Natural killer cell treated with Interleukin-12 subunit alpha and Interleukin-12 subunit beta and Interleukin-15 and Interleukin-18, amount 100 ng/mL, for 72 hours (primary cell): Measurements from ENCODE around the gene CNOT2. TPM values are rescaled to one million over a fixed set of nuclear protein-coding genes. Genes with fewer than 3 reads are reported as not detected.
A peak's percentile ranks its signal among the peaks of the same experiment; 100 is the strongest.

Source experiments
- ATAC-seq, 2 donors: fragments of 150-1000 bp; cut with Tn5 transposase in 1 of 2; sonication (Bioruptor Pico), chemical (Tn5 transposase) in 1 of 2; 2 replicates each; pipeline ENCODE4 v1.10.0; 2021
- DNase-seq: peaks from one replicate; pipeline ENCODE4 v3.0.0; 2022; ENCODE audit warnings: low spot score
- H3K27ac Mint-ChIP-seq, 2 donors: 1 replicate in 1 of 2; 2 replicates in 1 of 2; pipeline ENCODE4 v1.8.0; 2022; ENCODE audit warnings: mixed read lengths in 2 of 2, mild to moderate bottlenecking in 1 of 2, moderate library complexity in 1 of 2
- H3K27me3 Mint-ChIP-seq, 2 donors: 1 replicate in 1 of 2; 2 replicates in 1 of 2; pipeline ENCODE4 v1.8.0; 2022; ENCODE audit warnings: mixed read lengths in 2 of 2
- H3K36me3 Mint-ChIP-seq: one replicate; pipeline ENCODE4 v1.8.0; 2022; ENCODE audit warnings: mixed read lengths
- H3K4me1 Mint-ChIP-seq, 2 donors: 1 replicate in 1 of 2; 2 replicates in 1 of 2; pipeline ENCODE4 v1.8.0; 2022; ENCODE audit warnings: low read depth in 2 of 2, mixed read lengths in 2 of 2, mild to moderate bottlenecking in 1 of 2
- H3K4me3 Mint-ChIP-seq: one replicate; pipeline ENCODE4 v1.8.0; 2022; ENCODE audit warnings: mixed read lengths
- H3K9me3 Mint-ChIP-seq: 2 replicates; pipeline ENCODE4 v1.8.0; 2022; ENCODE audit warnings: mixed read lengths
- total RNA-seq, 2 donors: library from RNA; stranded (reverse); gene quantifications; one replicate each; pipeline ENCODE4 v1.2.3, GENCODE V29; 2022

CNOT2 gene
- total RNA-seq, 2 donors from 2014 or later: 74.1 to 82.9 TPM

GRCh38 chr12:70243510-70244371 lies 508 bp downstream of the CNOT2 start:
- Mint-ChIP-seq H3K27ac (peak overlapping the region; percentile 99 to 100), H3K27me3 (no peaks in the 10 kb centered on the region), H3K4me3 (peak overlapping the region; percentile 100), H3K9me3 (peaks cover 5% of the 10 kb centered on the region), H3K4me1 (peaks cover 55 to 67% of the 10 kb centered on the region in 2 donors), H3K36me3 (peaks cover 39% of the 10 kb centered on the region)
- ATAC-seq (peak; percentile 81 to 84), DNase-seq (peak; percentile 77)

- no peak for ATAC-seq
- Mint-ChIP-seq H3K4me1 (peaks cover 55 to 68% of the 10 kb centered on the region in 2 donors), H3K36me3 (peaks cover 38% of the 10 kb centered on the region), H3K27me3 (no peaks in the 10 kb centered on the region), H3K27ac (peak overlapping the region; percentile 99 to 100), H3K4me3 (peak overlapping the region; percentile 100), H3K9me3 (peaks cover 5% of the 10 kb centered on the region)
- DNase-seq: no peak
Observed at GRCh38 chr12:70244409-70244808, 1.2 kb downstream of the CNOT2 start.

- Mint-ChIP-seq H3K4me3 (no peak overlapping the region), H3K36me3 (peaks cover 27% of the 10 kb centered on the region), H3K27me3 (no peaks in the 10 kb centered on the region), H3K9me3 (peaks cover 4% of the 10 kb centered on the region), H3K27ac (peak overlapping the region in 1 of 2 donors; percentile 100), H3K4me1 (peaks cover 48 to 61% of the 10 kb centered on the region in 2 donors)
- no peak for ATAC-seq
- no peak for DNase-seq
Observed at GRCh38 chr12:70245458-70245857, 2.2 kb downstream of the CNOT2 start.

GRCh38 chr12:70246580-70246979 lies 3.3 kb downstream of the CNOT2 start:
- ATAC-seq (no peak), DNase-seq (no peak)
- H3K27me3 Mint-ChIP-seq: no peaks in the 10 kb centered on the region
- H3K9me3 Mint-ChIP-seq: no peaks in the 10 kb centered on the region
- no peak overlapping the region for H3K4me3 Mint-ChIP-seq
- peaks cover 51 to 58% of the 10 kb centered on the region in 2 donors for H3K4me1 Mint-ChIP-seq
- no peak overlapping the region for H3K27ac Mint-ChIP-seq
- peaks cover 20% of the 10 kb centered on the region for H3K36me3 Mint-ChIP-seq

- ATAC-seq (no peak), DNase-seq (no peak)
- no peaks in the 10 kb centered on the region for H3K9me3 Mint-ChIP-seq
- H3K27me3 Mint-ChIP-seq: no peaks in the 10 kb centered on the region
- peak overlapping the region; percentile 1 for H3K4me3 Mint-ChIP-seq
- H3K36me3 Mint-ChIP-seq: peaks cover 12% of the 10 kb centered on the region
- H3K4me1 Mint-ChIP-seq: peaks cover 45 to 51% of the 10 kb centered on the region in 2 donors
- H3K27ac Mint-ChIP-seq: no peak overlapping the region
Observed at GRCh38 chr12:70247653-70248199, 4.5 kb downstream of the CNOT2 start.

- no peaks in the 10 kb centered on the region for H3K9me3 Mint-ChIP-seq
- peaks cover 46 to 48% of the 10 kb centered on the region in 2 donors for H3K4me1 Mint-ChIP-seq
- ATAC-seq (no peak), DNase-seq (no peak)
- peaks cover 10% of the 10 kb centered on the region for H3K36me3 Mint-ChIP-seq
- H3K4me3 Mint-ChIP-seq: no peak overlapping the region
- H3K27me3 Mint-ChIP-seq: no peaks in the 10 kb centered on the region
- H3K27ac Mint-ChIP-seq: no peak overlapping the region
Observed at GRCh38 chr12:70248876-70249275, 5.6 kb downstream of the CNOT2 start.

GRCh38 chr12:70249903-70250302 lies 6.7 kb downstream of the CNOT2 start:
- H3K4me1 Mint-ChIP-seq: peaks cover 41 to 49% of the 10 kb centered on the region in 2 donors

GRCh38 chr12:70251226-70251625 lies 8.0 kb downstream of the CNOT2 start:
- Mint-ChIP-seq H3K9me3 (no peaks in the 10 kb centered on the region), H3K4me3 (no peak overlapping the region), H3K36me3 (peaks cover 6% of the 10 kb centered on the region), H3K27me3 (no peaks in the 10 kb centered on the region), H3K27ac (no peak overlapping the region), H3K4me1 (peaks cover 43 to 51% of the 10 kb centered on the region in 2 donors)
- no peak for ATAC-seq
- DNase-seq: no peak

More at GRCh38 chr12:70249903-70250302, 6.7 kb downstream of the CNOT2 start:
- no peak for DNase-seq
- Mint-ChIP-seq H3K27ac (no peak overlapping the region), H3K36me3 (peaks cover 6% of the 10 kb centered on the region), H3K4me3 (no peak overlapping the region), H3K9me3 (no peaks in the 10 kb centered on the region), H3K27me3 (no peaks in the 10 kb centered on the region)
- ATAC-seq: no peak

- no peaks in the 10 kb centered on the region for H3K27me3 Mint-ChIP-seq
- no peaks in the 10 kb centered on the region for H3K9me3 Mint-ChIP-seq
- peaks cover 44 to 51% of the 10 kb centered on the region in 2 donors for H3K4me1 Mint-ChIP-seq
- DNase-seq (no peak), ATAC-seq (no peak)
- peaks cover 6% of the 10 kb centered on the region for H3K36me3 Mint-ChIP-seq
- H3K4me3 Mint-ChIP-seq: no peak overlapping the region
- H3K27ac Mint-ChIP-seq: no peak overlapping the region
Observed at GRCh38 chr12:70251661-70252060, 8.4 kb downstream of the CNOT2 start.

GRCh38 chr12:70252832-70253231 lies 9.6 kb downstream of the CNOT2 start:
- no peaks in the 10 kb centered on the region for H3K27me3 Mint-ChIP-seq
- DNase-seq (no peak), ATAC-seq (no peak)
- H3K36me3 Mint-ChIP-seq: no peaks in the 10 kb centered on the region
- no peak overlapping the region for H3K27ac Mint-ChIP-seq
- no peaks in the 10 kb centered on the region for H3K9me3 Mint-ChIP-seq
- peaks cover 42 to 48% of the 10 kb centered on the region in 2 donors for H3K4me1 Mint-ChIP-seq
- no peak overlapping the region for H3K4me3 Mint-ChIP-seq

- DNase-seq (no peak), ATAC-seq (no peak)
- Mint-ChIP-seq H3K4me1 (peaks cover 39 to 48% of the 10 kb centered on the region in 2 donors), H3K27me3 (no peaks in the 10 kb centered on the region), H3K4me3 (no peak overlapping the region), H3K36me3 (no peaks in the 10 kb centered on the region), H3K27ac (no peak overlapping the region), H3K9me3 (no peaks in the 10 kb centered on the region)
Observed at GRCh38 chr12:70254225-70254624, 11.0 kb downstream of the CNOT2 start.

GRCh38 chr12:70254846-70255245 lies 11.6 kb downstream of the CNOT2 start:
- no peak overlapping the region for H3K27ac Mint-ChIP-seq
- ATAC-seq (no peak), DNase-seq (no peak)
- peaks cover 44 to 53% of the 10 kb centered on the region in 2 donors for H3K4me1 Mint-ChIP-seq
- no peaks in the 10 kb centered on the region for H3K27me3 Mint-ChIP-seq
- H3K9me3 Mint-ChIP-seq: no peaks in the 10 kb centered on the region
- no peaks in the 10 kb centered on the region for H3K36me3 Mint-ChIP-seq
- no peak overlapping the region for H3K4me3 Mint-ChIP-seq

GRCh38 chr12:70255311-70255710 lies 12.1 kb downstream of the CNOT2 start:
- no peaks in the 10 kb centered on the region for H3K27me3 Mint-ChIP-seq
- H3K4me1 Mint-ChIP-seq: peaks cover 44 to 51% of the 10 kb centered on the region in 2 donors
- no peaks in the 10 kb centered on the region for H3K9me3 Mint-ChIP-seq
- ATAC-seq: no peak
- DNase-seq: no peak
- no peak overlapping the region for H3K4me3 Mint-ChIP-seq
- no peaks in the 10 kb centered on the region for H3K36me3 Mint-ChIP-seq
- no peak overlapping the region for H3K27ac Mint-ChIP-seq
